Upper lobe of left lung (tissue), 4 donors: ENCODE results near the gene ZNF23.

ENCODE experiments used
- POLR2A ChIP-seq, 4 donors: fragments of 450-650 bp; IDR thresholded peaks; one replicate each; pipeline ENCODE4 v1.5.1; 2016 to 2017; ENCODE audit warnings: antibody characterized with exemption in 4 of 4, mild to moderate bottlenecking in 2 of 4
- POLR2AphosphoS5 ChIP-seq, 2 donors: sonication (generic); formaldehyde crosslinking; IDR thresholded peaks; one replicate each; pipeline ENCODE4 v1.5.1; 2017; ENCODE audit warnings: antibody characterized with exemption in 2 of 2
- TF ChIP-seq, protein P1 (sequence below), 6 experiments: fragments of 450-650 bp in 4 of 6; fragments of 200-600 bp in 2 of 6; sonication (generic) in 2 of 6; IDR thresholded peaks; one replicate each; pipeline ENCODE4 v1.5.1; 2016 to 2019; ENCODE audit warnings: antibody characterized with exemption in 6 of 6

- no peak for TF ChIP-seq POLR2AphosphoS5 (IDR thresholded peaks at IDR 0.05)
- TF ChIP-seq, protein P1, sequence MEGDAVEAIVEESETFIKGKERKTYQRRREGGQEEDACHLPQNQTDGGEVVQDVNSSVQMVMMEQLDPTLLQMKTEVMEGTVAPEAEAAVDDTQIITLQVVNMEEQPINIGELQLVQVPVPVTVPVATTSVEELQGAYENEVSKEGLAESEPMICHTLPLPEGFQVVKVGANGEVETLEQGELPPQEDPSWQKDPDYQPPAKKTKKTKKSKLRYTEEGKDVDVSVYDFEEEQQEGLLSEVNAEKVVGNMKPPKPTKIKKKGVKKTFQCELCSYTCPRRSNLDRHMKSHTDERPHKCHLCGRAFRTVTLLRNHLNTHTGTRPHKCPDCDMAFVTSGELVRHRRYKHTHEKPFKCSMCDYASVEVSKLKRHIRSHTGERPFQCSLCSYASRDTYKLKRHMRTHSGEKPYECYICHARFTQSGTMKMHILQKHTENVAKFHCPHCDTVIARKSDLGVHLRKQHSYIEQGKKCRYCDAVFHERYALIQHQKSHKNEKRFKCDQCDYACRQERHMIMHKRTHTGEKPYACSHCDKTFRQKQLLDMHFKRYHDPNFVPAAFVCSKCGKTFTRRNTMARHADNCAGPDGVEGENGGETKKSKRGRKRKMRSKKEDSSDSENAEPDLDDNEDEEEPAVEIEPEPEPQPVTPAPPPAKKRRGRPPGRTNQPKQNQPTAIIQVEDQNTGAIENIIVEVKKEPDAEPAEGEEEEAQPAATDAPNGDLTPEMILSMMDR (IDR thresholded peaks at IDR 0.05), result no peak
- no peak for TF ChIP-seq POLR2A (IDR thresholded peaks at IDR 0.05)
These were observed 17.4 kb upstream of the ZNF23 start for GRCh38 chr16:71479420-71479819.
